Mesothelial cell of epicardium (in vitro differentiated cells): Measurements from ENCODE around the gene MAP2K1. TPM values are rescaled to one million over a fixed set of nuclear protein-coding genes. Genes with fewer than 3 reads are reported as not detected.
"Not testable (repeated sequence)": the region's sequence is repeated elsewhere in the genome, so short reads cannot be mapped to it uniquely, and the experiment has no call there.

Experiments used
- DNase-seq, 2 experiments: peaks; one replicate each; pipeline ENCODE4 v3.0.0; 2021; ENCODE audit warnings: low spot score in 2 of 2; ENCODE audit not compliant: unreplicated experiment in 2 of 2
- H3K27ac Mint-ChIP-seq: 2 replicates; pipeline ENCODE4 v1.8.0; 2021; ENCODE audit warnings: mixed read lengths
- H3K27me3 Mint-ChIP-seq: 2 replicates; pipeline ENCODE4 v1.8.0; 2021; ENCODE audit warnings: low read depth, mixed read lengths
- H3K36me3 Mint-ChIP-seq: 2 replicates; pipeline ENCODE4 v1.8.0; 2021; ENCODE audit warnings: mixed read lengths
- H3K4me1 Mint-ChIP-seq: 2 replicates; pipeline ENCODE4 v1.8.0; 2021; ENCODE audit warnings: mixed read lengths
- H3K4me3 Mint-ChIP-seq: 2 replicates; pipeline ENCODE4 v1.8.0; 2021; ENCODE audit warnings: mild to moderate bottlenecking, moderate library complexity, mixed read lengths
- H3K9me3 Mint-ChIP-seq: 2 replicates; pipeline ENCODE4 v1.8.0; 2021; ENCODE audit warnings: mixed read lengths
- total RNA-seq: library from RNA; stranded (reverse); gene quantifications from 3 replicates; pipeline ENCODE4 v1.2.1, GENCODE V29; 2021
- TF ChIP-seq, protein P1 (sequence below): fragments of 200-600 bp; sonication (generic); IDR thresholded peaks from one replicate; pipeline ENCODE4 v1.5.0; 2021; ENCODE audit warnings: antibody characterized with exemption; ENCODE audit not compliant: unreplicated experiment

MAP2K1 gene
- total RNA-seq, 1 donor from 2014 or later: 27.6 TPM

DNA sequence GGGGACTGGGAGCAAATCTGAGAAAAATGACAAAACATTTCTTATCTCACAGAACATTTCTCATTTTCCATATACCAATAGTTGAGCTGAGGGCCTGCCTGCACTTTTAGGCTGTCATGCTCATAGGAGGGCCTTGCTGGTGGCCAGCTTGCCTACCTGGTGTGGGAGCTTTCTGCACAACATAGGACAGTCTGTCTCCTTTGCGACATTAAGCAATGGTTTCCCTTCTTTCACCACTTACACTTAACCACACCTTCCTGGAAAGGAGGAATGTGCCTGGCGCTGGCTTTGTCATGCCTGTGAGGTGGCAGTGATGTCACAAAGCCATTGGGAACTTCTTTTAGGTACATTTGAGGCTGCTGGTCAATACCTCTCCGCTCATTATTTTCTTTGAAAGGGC is 105.1 kb downstream of the MAP2K1 start:
- no peak overlapping the region for H3K27ac Mint-ChIP-seq
- peaks cover 9% of the 10 kb centered on the region for H3K36me3 Mint-ChIP-seq

DNA sequence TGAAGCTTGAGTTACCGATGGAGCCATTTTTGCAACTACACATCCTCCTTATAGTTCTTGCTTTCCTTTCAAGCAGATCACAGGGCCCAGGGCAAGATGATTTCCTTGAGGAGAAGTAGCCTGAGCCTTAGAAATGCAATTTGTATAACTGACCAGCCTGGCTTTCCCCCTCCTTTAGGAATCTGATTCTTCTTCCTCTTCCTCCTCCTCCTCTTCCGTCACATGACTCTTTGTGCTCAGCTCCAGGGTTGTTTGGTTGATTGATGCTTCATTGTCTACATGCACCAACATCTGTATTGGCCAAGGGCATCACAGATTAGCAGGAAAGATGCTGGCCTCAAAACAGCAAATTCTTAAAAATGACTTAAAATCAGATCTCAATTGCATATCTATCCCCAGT is 107.5 kb downstream of the MAP2K1 start:
- Mint-ChIP-seq H3K9me3 (no peaks in the 10 kb centered on the region), H3K4me3 (no peak overlapping the region), H3K36me3 (peaks cover 16% of the 10 kb centered on the region), H3K4me1 (peaks cover 9% of the 10 kb centered on the region), H3K27me3 (no peaks in the 10 kb centered on the region), H3K27ac (no peak overlapping the region)
- TF ChIP-seq, protein P1, sequence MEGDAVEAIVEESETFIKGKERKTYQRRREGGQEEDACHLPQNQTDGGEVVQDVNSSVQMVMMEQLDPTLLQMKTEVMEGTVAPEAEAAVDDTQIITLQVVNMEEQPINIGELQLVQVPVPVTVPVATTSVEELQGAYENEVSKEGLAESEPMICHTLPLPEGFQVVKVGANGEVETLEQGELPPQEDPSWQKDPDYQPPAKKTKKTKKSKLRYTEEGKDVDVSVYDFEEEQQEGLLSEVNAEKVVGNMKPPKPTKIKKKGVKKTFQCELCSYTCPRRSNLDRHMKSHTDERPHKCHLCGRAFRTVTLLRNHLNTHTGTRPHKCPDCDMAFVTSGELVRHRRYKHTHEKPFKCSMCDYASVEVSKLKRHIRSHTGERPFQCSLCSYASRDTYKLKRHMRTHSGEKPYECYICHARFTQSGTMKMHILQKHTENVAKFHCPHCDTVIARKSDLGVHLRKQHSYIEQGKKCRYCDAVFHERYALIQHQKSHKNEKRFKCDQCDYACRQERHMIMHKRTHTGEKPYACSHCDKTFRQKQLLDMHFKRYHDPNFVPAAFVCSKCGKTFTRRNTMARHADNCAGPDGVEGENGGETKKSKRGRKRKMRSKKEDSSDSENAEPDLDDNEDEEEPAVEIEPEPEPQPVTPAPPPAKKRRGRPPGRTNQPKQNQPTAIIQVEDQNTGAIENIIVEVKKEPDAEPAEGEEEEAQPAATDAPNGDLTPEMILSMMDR: no peak
- no peak for DNase-seq

More for the DNA sequence above, 105.1 kb downstream of the MAP2K1 start:
- Mint-ChIP-seq H3K4me3 (no peak overlapping the region), H3K27me3 (no peaks in the 10 kb centered on the region), H3K4me1 (peaks cover under 1% of the 10 kb centered on the region), H3K9me3 (no peaks in the 10 kb centered on the region)
- TF ChIP-seq, protein P1: no peak
- no peak for DNase-seq

DNA sequence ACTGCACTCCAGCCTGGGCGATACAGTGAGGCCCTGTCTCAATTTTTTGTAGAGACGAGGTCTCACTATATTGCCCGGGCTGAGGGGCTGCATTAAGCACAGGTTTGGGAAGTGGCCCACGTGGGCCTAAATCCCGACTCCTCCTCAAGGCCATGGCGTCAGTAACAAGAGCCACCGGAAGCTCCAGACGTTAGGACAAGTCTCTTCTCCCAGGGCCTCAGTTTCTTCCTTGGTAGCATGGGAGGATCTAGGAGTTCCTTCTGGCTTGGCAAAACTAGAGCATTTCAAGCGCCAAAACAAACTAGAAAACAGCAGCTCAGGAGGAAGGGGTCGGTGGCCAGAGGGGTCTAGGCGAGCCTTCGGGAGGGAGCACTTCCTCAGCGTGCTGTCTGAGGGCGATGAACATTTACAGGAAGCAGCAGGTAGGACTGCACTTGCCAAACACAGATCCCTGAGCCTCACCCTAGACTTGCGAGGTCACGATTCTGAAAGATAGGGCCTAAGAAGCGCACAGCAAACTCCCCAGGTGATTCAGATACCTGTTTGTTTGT is 110.3 kb downstream of the MAP2K1 start:
- no peaks in the 10 kb centered on the region for H3K9me3 Mint-ChIP-seq
- no peaks in the 10 kb centered on the region for H3K27me3 Mint-ChIP-seq
- DNase-seq: no peak
- H3K27ac Mint-ChIP-seq: peak overlapping the region; percentile 95
- peak overlapping the region; percentile 91 for H3K4me3 Mint-ChIP-seq
- H3K4me1 Mint-ChIP-seq: peaks cover 11% of the 10 kb centered on the region
- peaks cover 34% of the 10 kb centered on the region for H3K36me3 Mint-ChIP-seq
- TF ChIP-seq, protein P1: no peak

DNA sequence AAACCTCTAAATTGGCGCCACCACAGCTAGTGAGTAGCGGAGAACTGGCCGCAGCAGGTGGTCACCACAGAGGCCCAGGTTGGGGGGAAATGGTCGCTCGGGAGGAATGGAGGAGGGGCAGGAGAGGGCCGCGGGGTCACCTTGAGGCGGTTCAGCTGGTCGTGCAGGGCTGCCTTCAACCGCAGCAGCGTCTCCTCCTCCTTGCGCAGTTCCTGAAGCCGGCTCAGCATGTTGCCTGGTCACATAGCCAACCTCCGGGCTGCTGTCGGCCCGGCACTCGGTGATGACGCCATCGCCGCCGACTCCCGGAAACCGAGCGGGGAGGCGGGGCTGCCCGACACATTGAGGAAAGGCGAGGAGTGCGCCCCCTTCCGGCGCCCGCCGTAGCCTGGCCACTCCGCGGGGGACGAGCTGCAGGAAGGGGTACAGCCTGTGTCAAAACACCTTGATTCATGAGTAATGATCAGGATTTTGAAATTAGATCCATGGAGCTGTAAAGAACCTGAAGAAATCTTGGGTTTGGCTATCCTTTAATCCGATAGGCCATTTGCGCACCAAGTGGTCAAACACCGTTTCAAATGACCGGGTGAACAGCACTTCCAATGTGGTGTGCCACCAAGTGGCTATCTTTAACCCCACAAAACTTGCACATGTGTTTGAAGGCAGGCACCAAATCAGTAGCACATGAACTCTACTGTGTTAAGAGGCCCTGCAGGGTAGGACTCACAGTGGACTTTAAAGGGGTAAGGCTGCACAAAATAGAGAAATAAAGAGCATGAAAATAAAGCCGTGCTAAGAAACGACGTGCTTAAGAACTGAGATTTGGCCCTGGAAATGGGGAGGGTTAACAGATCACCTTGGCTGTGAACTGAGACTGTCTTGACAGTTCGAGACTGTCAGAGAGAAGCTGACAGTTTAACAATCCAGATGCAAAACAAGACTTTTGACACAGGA is 111.1 kb downstream of the MAP2K1 start, which contains the start of gene SNAPC5:
Gene SNAPC5 (minus strand): TSS at position 261 of the 954 bp plus-strand sequence. CDS start 31 bp downstream, at position 230.
- H3K9me3 Mint-ChIP-seq: no peaks in the 10 kb centered on the region
- peaks cover 17% of the 10 kb centered on the region for H3K4me1 Mint-ChIP-seq
- H3K27ac Mint-ChIP-seq: peak within 1 kb of the TSS; percentile 95
- no peaks in the 10 kb centered on the region for H3K27me3 Mint-ChIP-seq
- H3K4me3 Mint-ChIP-seq: peak within 1 kb of the TSS; percentile 91
- DNase-seq: peak; percentile 96 to 98
- TF ChIP-seq, protein P1: peak; percentile 96
- peaks cover 39% of the 10 kb centered on the region for H3K36me3 Mint-ChIP-seq

DNA sequence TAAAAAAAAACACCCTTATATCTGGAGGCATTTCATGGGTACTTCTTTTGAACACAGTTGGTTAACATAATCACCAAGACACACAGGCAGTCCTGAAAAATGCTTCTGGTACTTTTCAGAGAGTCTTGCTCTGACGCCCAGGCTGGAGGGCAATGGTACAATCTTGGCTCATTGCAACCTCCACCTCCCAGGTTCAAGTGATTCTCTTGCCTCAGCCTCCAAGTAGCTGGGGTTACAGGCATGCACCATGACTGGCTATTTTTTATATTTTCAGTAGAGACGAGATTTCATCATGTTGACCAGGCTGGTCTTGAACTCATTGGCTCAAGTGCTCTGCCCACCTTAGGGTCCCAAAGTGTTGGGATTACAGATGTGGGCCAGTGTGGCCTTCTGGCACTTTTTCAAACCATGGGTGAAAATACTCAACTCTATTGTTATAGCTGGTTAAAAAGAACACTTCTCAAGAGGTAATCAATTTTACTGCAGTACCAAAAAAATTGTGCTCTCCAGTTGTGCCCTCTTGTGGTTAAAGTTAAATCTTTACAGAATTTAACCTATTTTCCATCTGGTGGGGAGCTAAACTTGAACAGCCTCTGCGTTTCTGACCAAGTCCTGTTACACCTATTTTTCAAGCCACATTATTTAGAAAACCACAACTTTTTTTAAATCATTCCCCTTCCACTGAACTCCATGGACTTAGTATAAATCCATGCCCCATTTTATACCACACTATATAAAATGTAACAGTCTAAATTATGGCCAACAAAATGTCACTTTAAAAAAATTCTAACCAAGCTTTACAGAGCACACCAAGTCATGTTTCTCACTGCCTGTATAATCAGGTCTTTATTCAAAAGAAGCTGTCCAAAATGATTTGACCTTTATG is 112.0 kb downstream of the MAP2K1 start:
- Mint-ChIP-seq H3K27ac (peak overlapping the region; percentile 69), H3K27me3 (no peaks in the 10 kb centered on the region), H3K4me1 (peaks cover 25% of the 10 kb centered on the region), H3K36me3 (peaks cover 40% of the 10 kb centered on the region), H3K9me3 (no peaks in the 10 kb centered on the region), H3K4me3 (no peak overlapping the region)
- TF ChIP-seq, protein P1: peak; percentile 59
- DNase-seq: no peak

DNA sequence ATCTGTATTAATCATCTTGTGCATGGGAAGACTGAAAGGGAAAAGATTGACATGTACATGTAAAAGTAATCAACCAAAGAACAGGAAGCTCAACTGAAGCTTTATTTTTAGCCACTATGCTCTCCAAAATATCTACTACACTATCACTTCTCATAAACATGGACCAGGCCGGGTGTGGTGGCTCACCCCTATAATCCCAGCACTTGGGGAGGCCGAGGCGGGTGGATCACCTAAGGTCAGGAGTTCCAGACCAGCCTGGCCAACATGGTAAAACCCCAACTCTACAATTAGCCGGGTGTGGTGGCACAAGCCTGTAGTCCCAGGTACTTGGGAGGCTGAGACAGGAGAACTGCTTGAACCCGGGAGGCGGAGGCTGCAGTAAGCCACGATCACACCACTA is 113.6 kb downstream of the MAP2K1 start:
- not testable (repeated sequence) for DNase-seq, H3K27me3 Mint-ChIP-seq, H3K9me3 Mint-ChIP-seq, H3K4me3 Mint-ChIP-seq
- Mint-ChIP-seq H3K27ac (peak overlapping the region; percentile 35), H3K36me3 (peaks cover 37% of the 10 kb centered on the region), H3K4me1 (peaks cover 29% of the 10 kb centered on the region)
